Inflammatory macrophage treated with lipopolysaccharide for 4 hours (primary cell): ENCODE results near the gene SOX10.

Source experiments
- DNase-seq: peaks from one replicate; pipeline ENCODE4 v3.0.0-alpha.2; 2020

The SOX10 gene

DNA sequence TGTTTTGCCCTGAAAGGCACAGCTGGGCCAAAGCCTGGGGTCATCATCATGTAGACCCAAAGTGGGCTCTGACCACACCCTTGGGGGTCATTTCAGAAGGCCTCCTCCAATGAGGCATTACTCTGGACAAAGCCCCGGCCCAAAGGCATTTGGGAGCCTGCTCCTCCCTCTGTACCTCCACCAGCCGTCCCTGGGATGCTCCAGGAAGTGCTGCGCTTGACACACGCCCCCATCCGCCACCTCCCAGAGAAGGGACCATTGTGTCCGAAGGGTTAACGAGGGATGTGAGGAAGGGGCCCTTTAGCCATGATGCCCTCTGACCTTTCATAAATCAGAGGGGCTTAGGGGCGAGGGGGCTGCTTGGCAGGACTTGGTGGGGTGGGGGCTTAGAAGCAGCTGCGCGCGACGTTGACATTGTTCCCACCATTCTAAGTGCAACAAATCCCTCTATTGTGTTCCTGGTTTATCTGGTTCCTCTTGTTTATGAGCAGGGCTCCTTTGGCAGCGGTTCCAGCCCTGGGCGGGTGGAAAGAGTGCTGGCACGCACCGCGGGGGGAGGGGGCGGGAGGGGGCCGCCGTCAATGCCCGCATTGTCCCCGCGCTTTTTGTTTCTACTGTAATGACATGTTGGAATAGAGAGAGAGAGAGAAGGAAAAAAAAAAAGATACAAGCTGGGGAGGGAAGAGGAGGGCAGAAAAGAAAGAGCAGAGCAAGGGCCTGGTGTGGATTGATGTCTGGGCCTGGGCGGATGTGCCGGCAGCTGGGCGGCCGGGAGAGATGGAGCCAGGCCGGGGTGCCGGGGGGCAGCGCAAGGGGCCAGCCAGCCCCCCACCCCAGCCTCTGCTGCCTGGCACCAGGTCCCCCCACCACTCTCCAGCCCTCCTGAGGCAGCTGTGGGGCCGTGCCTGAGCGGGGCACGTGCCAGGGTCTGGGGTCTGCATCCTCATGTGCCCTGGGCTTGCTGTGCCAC lies 32.1 kb upstream of the SOX10 start:
- no peak for DNase-seq

DNA sequence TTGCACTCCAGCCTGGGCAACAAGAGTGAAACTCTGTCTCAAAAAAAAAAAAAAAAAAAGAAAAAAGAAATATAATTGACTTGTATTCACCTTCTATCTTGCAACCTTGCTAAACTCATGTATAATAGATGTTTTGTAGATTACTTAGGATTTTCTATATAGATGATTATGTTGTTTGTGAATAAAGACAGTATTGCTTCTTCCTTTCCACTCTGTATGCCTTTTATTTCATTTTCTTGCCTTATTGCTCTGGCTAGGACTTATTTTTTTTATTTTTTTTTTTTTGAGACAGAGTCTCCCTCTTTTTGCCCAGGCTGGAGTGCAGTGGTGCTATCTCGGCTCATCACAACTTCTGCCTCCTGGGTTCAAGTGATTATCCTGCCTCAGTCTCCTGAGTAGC lies 29.7 kb upstream of the SOX10 start:
- no peak for DNase-seq

DNA sequence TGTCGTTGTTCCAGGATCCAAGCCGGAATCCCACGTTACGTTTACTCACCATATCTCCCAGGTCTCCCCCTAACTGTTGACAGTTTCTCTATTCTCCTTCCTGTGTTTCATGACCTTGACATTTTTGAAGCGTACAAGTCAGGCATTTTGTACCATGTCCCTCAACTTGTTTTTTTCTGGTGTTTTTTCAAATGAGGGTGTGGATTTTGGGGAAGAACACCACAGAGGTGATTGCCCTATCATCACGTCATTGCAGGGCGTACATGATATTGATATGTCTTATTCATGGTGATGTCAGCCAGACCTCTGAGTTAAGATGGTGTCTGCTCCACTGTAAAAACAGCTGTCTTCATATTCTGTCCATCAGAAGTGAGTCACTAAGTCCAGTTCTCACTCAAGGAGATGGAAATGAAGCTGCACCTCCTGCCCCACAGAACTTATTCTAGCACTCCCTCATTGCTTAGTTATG lies 28.3 kb upstream of the SOX10 start:
- DNase-seq: no peak

DNA sequence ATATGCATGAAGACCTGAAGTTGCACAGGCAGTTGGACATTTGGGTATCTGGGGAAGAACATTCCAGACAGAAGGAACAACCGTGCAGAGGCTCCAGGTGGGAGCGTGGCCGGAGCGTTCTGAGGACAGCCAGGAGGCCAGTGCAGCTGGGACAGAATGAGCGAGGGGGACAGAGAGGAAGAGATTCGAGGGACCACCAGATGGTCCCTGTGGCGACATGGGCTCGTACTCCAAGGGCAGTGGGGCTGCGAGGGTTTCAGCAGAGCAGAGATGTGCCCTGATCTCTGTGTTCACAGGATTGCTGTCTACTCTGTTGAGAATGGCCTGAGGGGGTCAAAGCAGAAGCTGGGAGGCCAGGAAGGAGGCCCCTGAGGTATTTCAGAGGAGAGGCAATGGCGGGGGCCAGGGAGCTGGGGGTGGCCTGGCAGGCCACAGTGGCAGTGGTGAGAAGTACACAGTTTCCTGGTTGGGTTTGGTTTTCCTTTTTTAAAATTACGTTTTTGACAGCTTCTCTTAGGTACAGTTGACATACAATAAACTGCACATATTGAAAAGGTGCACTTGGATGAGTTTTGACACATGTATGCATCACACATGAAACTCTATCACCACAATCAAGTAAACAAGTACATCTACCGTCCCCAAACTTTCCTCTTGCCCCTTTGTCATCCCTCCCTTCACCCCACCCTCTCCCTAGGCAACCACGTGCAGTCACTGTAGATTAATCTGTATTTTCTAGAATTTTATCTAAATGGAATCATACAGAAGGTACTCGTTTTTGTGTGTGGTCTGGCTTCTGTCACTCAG lies 24.8 kb upstream of the SOX10 start:
- DNase-seq: no peak

DNA sequence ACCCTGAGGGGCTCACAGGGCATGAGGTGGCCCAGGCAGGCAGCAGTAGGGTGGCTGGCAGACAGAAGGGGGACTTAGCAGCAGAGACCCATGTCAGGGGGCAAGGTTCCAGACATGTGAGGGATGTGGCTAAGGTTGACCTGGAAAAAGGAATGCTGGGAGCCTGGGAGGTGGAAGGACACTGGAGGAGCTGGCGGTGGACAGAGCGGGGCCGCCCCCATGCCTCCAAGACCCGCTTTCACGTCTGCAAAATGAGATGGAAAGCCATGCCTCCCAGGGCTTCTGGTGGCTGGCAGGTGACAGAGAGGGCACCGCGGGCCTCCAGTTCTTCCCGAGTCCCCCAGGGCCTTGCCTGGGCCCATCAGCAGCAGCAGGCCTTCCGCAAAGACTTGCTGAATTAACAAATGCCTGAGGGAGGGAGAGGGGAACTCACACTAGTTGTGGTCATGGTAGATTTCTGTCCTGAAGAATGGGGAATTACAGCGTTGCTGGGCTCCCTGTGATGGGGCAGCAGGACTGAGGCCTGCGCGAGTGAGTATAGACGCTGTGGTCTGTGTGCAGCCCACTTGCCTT lies 23.1 kb upstream of the SOX10 start:
- no peak for DNase-seq

DNA sequence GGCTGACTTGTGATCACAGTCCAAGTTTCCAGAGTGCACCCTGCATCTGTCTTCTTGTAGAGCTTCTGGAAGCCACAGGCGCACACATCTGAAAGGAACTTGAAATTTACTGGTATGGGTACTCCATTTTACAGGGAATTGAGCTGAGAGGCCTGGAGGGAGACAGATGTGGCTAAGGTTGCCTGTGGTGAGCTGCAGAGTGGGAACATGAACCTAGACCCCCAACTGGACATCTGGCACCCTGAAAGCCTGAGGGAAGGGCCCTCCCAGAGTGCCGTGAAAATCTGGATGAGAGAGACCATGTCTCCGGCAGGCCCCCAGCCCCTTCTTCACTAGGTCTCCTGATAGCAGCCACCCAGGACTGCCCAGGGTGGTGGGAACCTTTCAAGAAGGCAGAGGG lies 22.6 kb upstream of the SOX10 start:
- DNase-seq: no peak

DNA sequence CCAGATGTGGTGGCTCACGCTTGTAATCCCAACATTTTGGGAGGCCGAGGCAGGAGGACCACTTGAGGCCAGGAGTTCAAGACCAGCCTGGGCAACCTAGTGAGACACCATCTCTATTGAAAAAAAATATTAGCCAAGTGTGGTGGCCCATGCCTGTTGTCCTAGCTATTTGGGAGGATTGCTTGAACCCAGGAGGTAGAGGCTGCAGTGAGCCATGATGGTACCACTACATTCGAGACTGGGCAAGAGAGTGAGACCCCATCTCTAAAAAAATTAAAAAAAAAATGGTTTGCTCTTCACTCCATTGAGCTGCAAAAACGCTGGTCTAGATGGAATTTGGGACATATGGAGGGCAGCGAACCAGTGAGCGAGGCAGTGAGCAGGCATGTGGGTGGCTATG lies 21.6 kb upstream of the SOX10 start:
- no peak for DNase-seq

DNA sequence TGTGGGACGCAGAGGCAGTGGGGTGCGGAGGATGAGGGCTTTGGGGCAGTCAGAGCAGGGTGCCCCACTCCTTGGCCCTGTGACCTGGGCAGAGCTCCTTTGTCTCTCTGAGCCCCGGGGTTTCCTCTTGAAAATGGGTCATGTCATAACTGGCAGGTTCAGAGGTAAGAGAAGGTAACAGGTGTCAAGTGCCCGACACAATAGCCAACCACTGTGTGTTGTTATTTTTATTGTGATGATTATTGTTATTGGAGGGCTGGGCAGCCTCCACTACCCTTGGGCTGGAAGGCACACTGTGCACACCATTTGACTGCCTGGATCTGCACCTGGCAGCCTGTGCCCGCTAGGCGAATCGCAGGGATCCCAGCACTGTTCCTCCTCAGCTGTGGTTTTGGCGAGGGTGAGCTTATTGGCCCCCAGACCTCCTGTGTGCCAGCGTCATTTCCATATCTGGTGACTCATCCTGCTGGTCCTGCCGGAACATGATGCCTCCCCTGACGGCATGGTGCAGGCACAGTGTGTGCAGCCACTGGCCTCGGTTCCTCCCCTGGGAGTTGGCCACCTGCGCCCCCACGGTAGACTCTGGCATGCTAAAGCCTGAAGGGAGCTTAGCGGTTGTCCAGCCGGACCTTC lies 15.4 kb upstream of the SOX10 start:
- peak; percentile 27 for DNase-seq

DNA sequence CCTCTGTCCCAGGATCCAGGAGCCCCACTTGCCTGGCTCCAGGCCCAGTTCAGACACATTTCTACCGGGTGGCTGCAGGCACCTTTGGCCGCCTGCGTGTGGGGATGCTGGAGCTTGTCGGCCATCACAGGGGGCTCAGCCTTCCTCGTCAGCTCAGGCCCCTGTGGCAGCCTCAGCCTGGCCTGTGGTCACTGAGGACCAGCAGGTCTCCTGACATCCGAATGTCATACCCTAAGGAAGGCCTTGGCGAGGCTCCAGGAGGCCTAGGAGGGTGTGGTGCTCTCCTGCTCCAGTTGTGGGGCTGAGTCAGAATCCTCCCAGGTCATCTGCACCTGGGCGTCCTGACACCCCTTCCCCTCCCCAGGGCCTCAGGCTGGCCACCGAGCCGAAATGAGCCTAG lies 14.9 kb upstream of the SOX10 start:
- no peak for DNase-seq

DNA sequence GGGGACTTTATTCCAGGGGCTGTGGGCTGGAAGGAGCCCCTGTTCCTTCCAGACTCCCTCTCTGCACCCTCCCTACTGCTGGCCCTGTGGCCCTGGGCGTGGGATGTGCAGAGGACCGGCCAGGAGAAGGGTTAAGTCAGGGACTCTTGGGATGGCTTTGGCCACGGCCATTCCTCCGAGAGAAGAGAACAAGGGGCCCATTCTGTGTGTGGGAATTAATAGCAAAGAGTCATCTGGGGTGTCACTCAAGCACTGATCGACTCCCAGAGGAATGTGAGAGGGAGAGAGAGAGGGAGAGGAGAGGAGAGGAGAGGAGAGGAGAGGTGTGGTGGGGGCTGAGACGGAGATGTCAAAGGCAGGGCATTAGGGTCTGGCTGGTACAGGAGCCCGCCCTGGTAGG lies 14.2 kb upstream of the SOX10 start:
- DNase-seq: no peak

DNA sequence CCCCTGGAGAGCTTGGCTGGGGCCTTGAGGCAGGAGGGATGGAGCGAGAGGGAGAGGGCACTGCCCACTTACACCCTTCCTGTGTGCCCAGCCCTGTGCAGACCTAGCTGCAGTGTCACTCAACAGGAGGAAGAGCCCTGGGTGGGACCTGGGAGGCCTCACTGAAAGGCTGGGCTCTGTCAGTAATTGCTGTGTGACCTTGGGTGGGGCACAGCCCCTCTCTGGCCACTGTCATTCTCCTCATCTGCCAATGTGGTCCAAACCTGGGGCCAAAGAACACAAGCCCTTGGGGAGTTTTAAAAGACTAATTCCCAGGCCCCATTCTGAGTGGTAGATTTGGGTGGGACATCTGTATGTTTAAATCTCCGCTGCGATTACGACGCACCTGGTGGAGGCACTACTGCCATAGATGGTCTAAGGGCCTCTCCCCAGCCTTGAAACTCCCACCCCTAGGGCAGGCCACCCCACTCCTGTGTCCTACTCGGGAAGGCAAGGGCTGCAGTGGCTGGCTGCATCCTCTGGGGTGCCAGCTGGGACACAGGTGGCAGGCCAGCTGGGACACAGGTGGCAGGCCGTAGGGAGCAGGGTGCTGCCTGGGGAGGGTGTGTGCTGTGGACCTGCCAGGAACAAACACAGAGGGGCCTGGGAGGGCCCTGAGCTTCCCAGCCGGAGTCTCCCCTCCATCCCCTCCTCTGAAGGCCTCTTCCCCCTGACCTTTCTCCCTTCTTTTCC lies 12.3 kb upstream of the SOX10 start:
- DNase-seq: no peak

DNA sequence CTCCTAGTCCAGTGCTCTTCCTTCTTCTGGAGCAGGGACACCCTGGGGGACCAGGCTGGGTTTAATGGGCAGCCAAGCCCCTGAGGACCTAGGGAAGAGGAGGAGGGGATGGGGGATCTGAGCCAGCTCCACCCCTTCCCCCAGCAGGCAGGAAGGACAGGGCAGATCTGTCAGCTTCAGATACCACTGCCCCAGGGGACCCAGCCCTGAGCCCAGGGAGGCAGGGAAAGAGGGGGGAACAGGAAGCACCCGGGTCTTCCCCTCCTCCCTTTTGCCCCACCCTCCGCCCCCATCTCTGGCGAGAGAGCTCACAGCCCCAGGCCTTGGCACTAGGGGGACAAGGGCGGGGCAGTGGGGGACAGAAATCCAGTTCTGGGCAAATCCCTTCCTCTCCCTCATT lies 11.7 kb upstream of the SOX10 start:
- DNase-seq: no peak

DNA sequence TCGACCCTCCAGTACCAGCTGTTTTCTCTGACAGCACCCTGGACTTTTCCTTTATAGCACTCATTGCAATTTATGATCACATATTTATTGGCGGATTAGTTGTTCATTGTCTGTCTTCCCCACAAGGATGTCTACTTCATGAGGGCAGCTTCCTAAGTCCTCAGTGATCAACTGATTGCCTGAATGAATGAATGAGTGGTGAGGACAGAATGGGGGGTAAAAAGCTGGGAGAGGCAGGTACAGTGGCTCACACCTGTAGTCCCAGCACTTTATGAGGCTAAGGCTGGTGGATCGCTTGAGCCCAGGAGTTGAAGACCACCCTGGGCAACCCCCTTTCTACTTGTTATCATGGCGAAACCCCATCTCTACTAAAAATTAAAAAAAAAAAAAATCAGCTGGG lies 11.1 kb upstream of the SOX10 start:
- no peak for DNase-seq

DNA sequence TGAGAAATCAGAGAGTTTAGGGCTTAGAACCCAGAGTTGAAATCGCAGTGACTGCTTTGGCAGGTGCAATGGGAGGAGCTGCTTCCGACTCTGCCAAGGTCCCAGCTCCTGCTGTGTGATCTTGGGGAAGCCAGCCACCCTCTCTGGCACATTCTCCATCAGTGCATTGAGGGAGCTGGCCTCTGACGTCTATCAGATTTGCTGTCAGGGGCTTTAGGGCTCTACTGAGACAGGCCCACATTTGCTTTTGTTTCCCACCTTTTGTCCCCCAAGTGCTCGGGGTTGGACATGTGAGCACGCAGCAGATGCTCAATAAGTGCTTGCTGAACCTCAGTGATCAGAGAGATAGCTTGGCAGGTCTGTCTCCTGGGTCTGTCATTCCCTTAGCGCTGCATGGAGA lies 10.6 kb upstream of the SOX10 start:
- no peak for DNase-seq

DNA sequence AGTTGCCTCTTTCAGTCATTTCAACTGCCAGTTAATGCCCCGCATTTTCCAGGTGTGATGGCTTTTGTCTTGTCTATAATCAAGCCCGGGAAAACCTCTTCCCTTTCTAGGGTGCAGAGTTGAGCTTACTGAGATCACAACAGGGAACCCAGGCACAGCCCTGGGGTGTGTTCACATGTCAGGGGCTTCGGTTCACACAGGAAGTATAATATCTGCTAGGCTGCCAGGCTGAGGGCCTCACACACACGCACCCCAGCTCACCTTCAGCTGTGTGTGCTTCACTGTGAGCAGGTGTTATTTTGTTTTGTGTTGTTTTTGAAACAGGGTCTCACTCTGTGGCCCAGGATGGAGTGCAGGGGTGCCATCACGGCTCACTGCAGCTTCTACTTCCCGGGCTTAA lies 9.7 kb upstream of the SOX10 start:
- DNase-seq: no peak

DNA sequence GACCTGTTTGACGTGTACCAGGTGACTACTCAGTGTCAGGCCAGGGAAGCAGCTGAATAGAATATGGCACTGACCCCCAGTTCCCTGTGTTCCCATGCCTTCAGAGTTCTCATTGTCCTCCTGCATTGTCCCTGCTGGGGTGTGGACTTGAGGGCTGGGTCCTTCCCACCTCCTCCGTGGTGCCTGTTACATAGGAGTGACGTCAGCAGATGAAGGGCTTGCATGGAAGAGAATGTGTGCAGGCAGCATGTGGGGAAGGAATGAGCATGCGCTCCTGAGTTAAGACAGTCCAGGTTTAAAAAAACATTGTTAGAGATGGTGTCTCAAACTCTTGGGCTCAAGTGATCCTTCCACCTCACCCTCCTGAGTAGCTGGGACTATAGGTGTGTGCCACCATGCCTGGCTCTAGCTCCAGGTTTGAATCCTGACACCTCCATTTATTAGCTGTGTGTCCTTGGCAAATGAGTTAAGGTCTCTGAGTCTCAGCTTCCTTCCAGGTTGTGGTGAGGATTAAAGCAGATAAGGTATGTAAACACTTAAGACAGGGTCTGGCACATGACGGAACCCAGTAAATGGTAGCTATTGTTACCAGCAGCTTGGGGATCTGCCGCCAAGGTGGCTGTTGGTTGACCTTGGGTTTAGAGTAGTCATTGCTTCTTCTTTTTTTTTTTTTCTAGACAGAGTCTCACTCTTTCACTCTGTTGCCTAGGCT lies 7.5 kb upstream of the SOX10 start:
- DNase-seq: no peak

DNA sequence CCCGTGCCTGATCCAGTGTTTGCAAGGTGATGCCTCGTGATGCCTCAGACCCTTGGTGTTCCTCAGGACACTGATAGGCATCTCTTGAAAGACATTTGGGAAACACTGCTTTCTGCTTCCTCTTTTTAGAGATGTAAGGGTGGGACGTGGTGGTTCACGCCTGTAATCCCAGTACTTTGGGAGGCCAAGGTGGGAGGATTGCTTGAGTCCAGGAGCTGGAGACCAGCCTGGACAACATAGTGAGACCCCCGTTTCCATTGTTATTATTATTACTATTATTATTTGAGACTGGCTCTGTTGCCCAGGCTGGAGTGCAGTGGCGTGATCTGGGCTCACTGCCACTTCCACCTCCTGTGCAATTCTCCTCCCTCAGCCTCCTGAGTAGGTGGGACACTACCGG lies 6.5 kb upstream of the SOX10 start:
- no peak for DNase-seq

DNA sequence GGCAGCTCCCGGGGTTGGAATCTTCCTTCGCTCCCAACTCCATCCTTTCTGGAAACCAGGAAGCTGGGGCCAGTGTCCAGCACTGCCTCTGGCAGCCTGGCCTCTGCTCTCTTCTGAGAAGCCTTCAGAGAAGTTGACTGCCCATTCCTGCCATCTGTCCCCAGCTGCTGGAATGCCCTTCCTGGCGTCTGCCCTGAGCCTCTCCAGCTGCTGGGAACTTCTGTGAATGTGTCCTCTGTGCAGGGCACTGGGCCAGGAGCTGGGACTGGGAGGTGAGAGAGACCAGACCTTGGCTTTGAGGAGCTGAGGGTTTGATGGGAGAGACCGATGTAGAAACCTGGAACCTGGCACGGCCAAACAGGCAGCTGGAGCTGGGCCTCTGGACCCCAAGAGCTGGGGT lies 5.9 kb upstream of the SOX10 start:
- DNase-seq: no peak

DNA sequence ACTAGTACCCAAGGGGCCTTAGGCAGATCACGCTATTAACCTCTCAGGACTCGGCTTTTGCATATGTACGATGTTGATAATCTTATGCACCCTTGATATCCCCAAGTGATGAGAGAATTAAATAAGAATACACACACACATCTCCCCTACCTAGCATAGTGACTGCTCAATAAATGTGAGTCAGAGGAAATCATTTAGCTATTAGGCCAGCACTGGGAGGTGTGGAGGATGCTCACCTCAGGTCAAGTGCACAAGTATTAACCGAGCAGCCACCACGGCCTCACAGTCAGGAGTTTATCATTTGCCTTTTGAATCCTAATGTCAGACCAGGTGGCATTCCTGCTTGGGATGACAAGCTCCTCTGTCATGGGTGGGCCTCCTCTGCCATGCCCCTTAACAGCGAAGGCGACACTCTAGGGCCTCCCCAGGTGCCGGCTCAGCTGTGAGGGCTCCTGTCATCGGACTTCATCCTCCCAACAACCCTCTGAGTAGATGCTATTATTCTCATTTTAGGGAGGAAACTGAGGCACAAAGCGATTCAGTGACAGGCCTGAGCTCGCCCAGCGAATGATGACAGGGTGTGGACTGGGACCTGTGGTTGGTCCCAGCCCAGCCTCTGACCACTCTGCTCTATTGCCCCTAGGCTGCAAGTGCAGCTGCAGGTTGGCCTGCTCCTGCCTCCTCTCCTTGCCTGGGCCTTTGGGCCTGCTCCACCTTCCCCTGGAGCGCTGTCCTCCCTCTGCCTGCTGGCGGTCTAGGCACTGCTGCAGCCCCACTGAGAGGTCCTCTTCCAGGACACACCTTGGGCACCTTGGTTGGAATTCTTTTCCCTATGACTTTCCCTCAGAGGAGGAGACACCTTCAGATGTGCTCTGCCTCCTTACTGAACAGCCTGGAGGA lies 5.0 kb upstream of the SOX10 start:
- DNase-seq: no peak

DNA sequence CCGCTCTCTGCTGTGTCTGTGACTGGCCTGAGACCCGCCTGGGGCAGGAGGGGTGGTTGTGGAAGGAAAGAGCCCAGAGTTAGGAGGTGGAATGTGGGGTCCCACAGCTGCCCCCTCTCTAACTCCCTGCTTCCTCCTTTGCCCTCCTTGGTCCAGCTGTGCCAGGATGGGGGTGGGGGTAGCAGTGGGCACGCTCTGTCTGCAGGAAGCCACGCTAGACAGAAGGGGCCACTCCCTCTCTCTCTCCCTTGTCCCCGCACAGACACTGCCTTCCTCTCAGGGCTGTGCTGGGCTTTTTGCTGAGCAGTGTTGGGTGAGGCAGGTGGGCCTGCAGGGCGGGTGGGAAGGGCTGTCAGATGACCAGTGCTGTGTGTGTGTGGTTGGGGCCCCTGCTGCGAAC lies 2.0 kb upstream of the SOX10 start:
- DNase-seq: no peak
